SK-N-SH (cell line): ENCODE measurements around the gene LMO7. TPM values are rescaled to one million over a fixed set of nuclear protein-coding genes. Genes with fewer than 3 reads are reported as not detected.
A peak's percentile ranks its signal among the peaks of the same experiment; 100 is the strongest.

Experiments used
- CTCF ChIA-PET: fragments of 300-600, 350-600 bp; formaldehyde crosslinking; extraction: SDS; loops from one replicate; lab custom pipeline; 2021; lab: Yijun Ruan, JAX
- POLR2A ChIA-PET: fragments of 350-600 bp; sonication (Branson Sonifier 250); formaldehyde crosslinking; extraction: SDS; loops from one replicate; lab custom pipeline; 2020; ENCODE audit warnings: antibody characterized with exemption, inconsistent platforms; lab: Yijun Ruan, JAX
- DNase-seq: peaks from one replicate; pipeline ENCODE4 v3.0.0; 2012
- H2AFZ ChIP-seq: fragments of 200-600 bp; sonication (generic); 2 replicates; pipeline ENCODE4 v1.8.1; 2016; ENCODE audit warnings: antibody characterized with exemption, mild to moderate bottlenecking, low read depth
- H3F3A ChIP-seq: fragments of 200-600 bp; sonication (generic); replicated peaks from 2 replicates; pipeline ENCODE3; 2016; ENCODE audit warnings: antibody characterized with exemption, mild to moderate bottlenecking; ENCODE audit not compliant: insufficient read depth
- H3K27ac ChIP-seq, 2 experiments: fragments of 200-500 bp in 1 of 2; fragments of 200-600 bp in 1 of 2; sonication (Bioruptor generic) in 1 of 2; sonication (generic), shearing (Covaris generic) in 1 of 2; 2 replicates each; pipeline versions ENCODE4 v1.5.1 to v1.6.1; 2014 to 2016; ENCODE audit warnings: low read depth in 2 of 2, inconsistent platforms in 1 of 2, low read length in 1 of 2, mild to moderate bottlenecking in 1 of 2, mixed read lengths in 1 of 2
- H3K27me3 ChIP-seq: fragments of 200-600 bp; sonication (generic), shearing (Covaris generic); 2 replicates; pipeline ENCODE4 v1.6.1; 2016; ENCODE audit warnings: mixed run types; ENCODE audit not compliant: insufficient read depth
- H3K36me3 ChIP-seq, 2 experiments: fragments of 200-500 bp in 1 of 2; fragments of 200-600 bp in 1 of 2; sonication (Bioruptor generic) in 1 of 2; sonication (generic) in 1 of 2; replicated peaks in 1 of 2; 2 replicates each; pipeline versions ENCODE3 to v1.5.1; 2014 to 2016; ENCODE audit warnings: low read length in 1 of 2, mild to moderate bottlenecking in 1 of 2; ENCODE audit not compliant: insufficient read depth in 2 of 2, control insufficient read depth in 1 of 2
- H3K4me1 ChIP-seq, 2 experiments: fragments of 200-500 bp in 1 of 2; fragments of 200-600 bp in 1 of 2; sonication (Bioruptor generic) in 1 of 2; sonication (generic), shearing (Covaris generic) in 1 of 2; 2 replicates each; pipeline versions ENCODE4 v1.5.1 to v1.6.1; 2014 to 2016; ENCODE audit warnings: low read depth in 1 of 2, low read length in 1 of 2, mixed run types in 1 of 2; ENCODE audit not compliant: insufficient read depth in 2 of 2, control insufficient read depth in 1 of 2
- H3K4me2 ChIP-seq: fragments of 200-600 bp; sonication (generic), shearing (Covaris generic); 2 replicates; pipeline ENCODE4 v1.6.1; 2017; ENCODE audit warnings: mixed run types
- H3K4me3 ChIP-seq, 2 experiments: fragments of 200-500 bp in 1 of 2; fragments of 200-600 bp in 1 of 2; sonication (Bioruptor generic) in 1 of 2; sonication (generic), shearing (Covaris generic) in 1 of 2; 2 replicates each; pipeline versions ENCODE4 v1.5.1 to v1.8.1; 2014 to 2016; ENCODE audit warnings: low read depth in 2 of 2, inconsistent platforms in 1 of 2, low read length in 1 of 2, mild to moderate bottlenecking in 1 of 2, mixed read lengths in 1 of 2, moderate library complexity in 1 of 2
- H3K79me2 ChIP-seq: fragments of 200-600 bp; sonication (generic); 2 replicates; pipeline ENCODE4 v1.8.1; 2017; ENCODE audit warnings: mild to moderate bottlenecking; ENCODE audit not compliant: insufficient read depth
- H3K9ac ChIP-seq: fragments of 200-600 bp; sonication (generic); 2 replicates; pipeline ENCODE4 v1.6.1; 2017; ENCODE audit warnings: mixed run types
- H3K9me2 ChIP-seq: fragments of 200-600 bp; sonication (generic); 2 replicates; pipeline ENCODE4 v1.6.1; 2017; ENCODE audit warnings: mixed run types
- H3K9me3 ChIP-seq: fragments of 200-600 bp; sonication (generic); 2 replicates; pipeline ENCODE4 v1.6.1; 2017; ENCODE audit warnings: mixed run types, mild to moderate bottlenecking, moderate library complexity
- H4K20me1 ChIP-seq: fragments of 200-600 bp; sonication (generic); 2 replicates; pipeline ENCODE4 v1.6.1; 2017; ENCODE audit warnings: mild to moderate bottlenecking, mixed run types; ENCODE audit not compliant: insufficient read depth
- ELF1 ChIP-seq: IDR thresholded peaks from 2 replicates; pipeline ENCODE4 v1.4.0; 2012
- EP300 ChIP-seq, 2 experiments: IDR thresholded peaks; 2 replicates each; pipeline versions ENCODE4 v1.4.0 to v1.6.1; 2012; ENCODE audit warnings: borderline replicate concordance in 1 of 2, low read depth in 1 of 2, low read length in 1 of 2
- EZH2phosphoT487 ChIP-seq: fragments of 200-600 bp; sonication (generic); IDR thresholded peaks from 2 replicates; pipeline ENCODE4 v1.6.1; 2017; ENCODE audit warnings: low read depth, mixed run types, mild to moderate bottlenecking, antibody characterized with exemption, moderate library complexity, borderline replicate concordance
- FOXJ3 ChIP-seq: sonication (generic); formaldehyde crosslinking; IDR thresholded peaks from 2 replicates; pipeline ENCODE4 v1.5.1; 2020; ENCODE audit warnings: mild to moderate bottlenecking, missing genetic modification reagents
- MAX ChIP-seq: IDR thresholded peaks from 2 replicates; pipeline ENCODE4 v1.4.0; 2012; ENCODE audit warnings: low read depth
- MEF2A ChIP-seq: IDR thresholded peaks from 2 replicates; pipeline ENCODE4 v1.4.0; 2012; ENCODE audit warnings: low read depth, borderline replicate concordance
- NFIC ChIP-seq: IDR thresholded peaks from 2 replicates; pipeline ENCODE4 v1.4.0; 2012; ENCODE audit warnings: borderline replicate concordance
- TAF1 ChIP-seq: IDR thresholded peaks from 2 replicates; pipeline ENCODE4 v1.6.1; 2012; ENCODE audit warnings: low read depth, mild to moderate bottlenecking, low read length, moderate library complexity, borderline replicate concordance
- YY1 ChIP-seq: IDR thresholded peaks from 2 replicates; pipeline ENCODE4 v1.4.0; 2012; ENCODE audit warnings: low read depth, mild to moderate bottlenecking
- ZBTB33 ChIP-seq: IDR thresholded peaks from 2 replicates; pipeline ENCODE4 v1.4.0; 2012; ENCODE audit warnings: low read depth, borderline replicate concordance
- WGBS: methylation state at CpG from one replicate; pipeline ENCODE4 v1.1.6; 2017; ENCODE audit warnings: low lambda C conversion rate; 5-methylcytosine and 5-hydroxymethylcytosine counted together
- polyA plus RNA-seq, 3 experiments: library from polyadenylated mRNA; depleted of rRNA; stranded (reverse); fragments of >200 nt; gene quantifications; 2 replicates each; pipeline ENCODE4 v1.2.3, GENCODE V29; 2012

LMO7 gene
- polyA plus RNA-seq, 1 of the 3 experiments (the other 2 are of a cell fraction) = 83.6 TPM

- H3K9ac ChIP-seq = no peak overlapping the region
- TF ChIP-seq NFIC = no peak
- TF ChIP-seq ZBTB33 = no peak
- TF ChIP-seq EZH2phosphoT487 = no peak
- TF ChIP-seq MAX = no peak
- TF ChIP-seq ELF1 = no peak
- TF ChIP-seq MEF2A = no peak
- no peak for TF ChIP-seq EP300 (IDR thresholded peaks at IDR 0.05; ENCODE audit: borderline replicate concordance in 1 of 2, low read depth in 1 of 2, low read length in 1 of 2)
- H4K20me1 ChIP-seq = peaks cover 97% of the 10 kb centered on the region
- H3K9me3 ChIP-seq = no peaks in the 10 kb centered on the region
- H3K4me2 ChIP-seq = peak overlapping the region; percentile 16; the same call in 1 of the 2 replicates
- ChIA-PET POLR2A (no interaction called here), CTCF (no interaction called here)
- no peaks in the 10 kb centered on the region for H3K9me2 ChIP-seq
- H3K79me2 ChIP-seq = peaks cover 100% of the 10 kb centered on the region
- peak overlapping the region; percentile 52 to 73; a peak in 2 of 4 replicates for H3K27ac ChIP-seq
- DNase-seq = no peak
- H3K27me3 ChIP-seq = no peaks in the 10 kb centered on the region
- peaks cover 20 to 73% of the 10 kb centered on the region in 2 experiments for H3K36me3 ChIP-seq
- peaks cover 26% of the 10 kb centered on the region for H3F3A ChIP-seq
- peaks cover 0 to 30% of the 10 kb centered on the region in 2 experiments; a peak in 2 of 4 replicates for H3K4me1 ChIP-seq
- 85% methylated on average over 3 of the region's 3 CpGs for WGBS
- no peak overlapping the region for H3K4me3 ChIP-seq
- no peak overlapping the region for H2AFZ ChIP-seq
Measured at GRCh38 chr13:75645141-75645540, 9.0 kb downstream of the LMO7 start.

GRCh38 chr13:75647126-75647784 lies 11.1 kb downstream of the LMO7 start:
- WGBS = 83% methylated on average over 1 of the region's 1 CpG
- H3K36me3 ChIP-seq = peaks cover 15 to 70% of the 10 kb centered on the region in 2 experiments

More at GRCh38 chr13:75647126-75647784, 11.1 kb downstream of the LMO7 start:
- H3K9me3 ChIP-seq = no peaks in the 10 kb centered on the region
- H2AFZ ChIP-seq = no peak overlapping the region
- peaks cover 0 to 25% of the 10 kb centered on the region in 2 experiments; a peak in 2 of 4 replicates for H3K4me1 ChIP-seq
- H3K4me2 ChIP-seq = peak overlapping the region; percentile 29; the same call in 1 of the 2 replicates
- H3K79me2 ChIP-seq = peaks cover 100% of the 10 kb centered on the region
- H3K27ac ChIP-seq = peak overlapping the region; percentile 52 to 68; a peak in 3 of 4 replicates
- ChIA-PET CTCF (no interaction called here), POLR2A (no interaction called here)
- peaks cover 38% of the 10 kb centered on the region for H3F3A ChIP-seq
- no peaks in the 10 kb centered on the region for H3K27me3 ChIP-seq
- no peak overlapping the region for H3K9ac ChIP-seq
- no peak for DNase-seq
- no peaks in the 10 kb centered on the region for H3K9me2 ChIP-seq
- TF ChIP-seq YY1 (no peak), TAF1 (no peak), FOXJ3 (CRISPR knock-in tag) (no peak)
- TF ChIP-seq, all 33 proteins: peak for 0
- Histone ChIP-seq H3K4me3 (no peak overlapping the region), H4K20me1 (peaks cover 97% of the 10 kb centered on the region)
